ENCODE results near the gene GSTM2.

DNA sequence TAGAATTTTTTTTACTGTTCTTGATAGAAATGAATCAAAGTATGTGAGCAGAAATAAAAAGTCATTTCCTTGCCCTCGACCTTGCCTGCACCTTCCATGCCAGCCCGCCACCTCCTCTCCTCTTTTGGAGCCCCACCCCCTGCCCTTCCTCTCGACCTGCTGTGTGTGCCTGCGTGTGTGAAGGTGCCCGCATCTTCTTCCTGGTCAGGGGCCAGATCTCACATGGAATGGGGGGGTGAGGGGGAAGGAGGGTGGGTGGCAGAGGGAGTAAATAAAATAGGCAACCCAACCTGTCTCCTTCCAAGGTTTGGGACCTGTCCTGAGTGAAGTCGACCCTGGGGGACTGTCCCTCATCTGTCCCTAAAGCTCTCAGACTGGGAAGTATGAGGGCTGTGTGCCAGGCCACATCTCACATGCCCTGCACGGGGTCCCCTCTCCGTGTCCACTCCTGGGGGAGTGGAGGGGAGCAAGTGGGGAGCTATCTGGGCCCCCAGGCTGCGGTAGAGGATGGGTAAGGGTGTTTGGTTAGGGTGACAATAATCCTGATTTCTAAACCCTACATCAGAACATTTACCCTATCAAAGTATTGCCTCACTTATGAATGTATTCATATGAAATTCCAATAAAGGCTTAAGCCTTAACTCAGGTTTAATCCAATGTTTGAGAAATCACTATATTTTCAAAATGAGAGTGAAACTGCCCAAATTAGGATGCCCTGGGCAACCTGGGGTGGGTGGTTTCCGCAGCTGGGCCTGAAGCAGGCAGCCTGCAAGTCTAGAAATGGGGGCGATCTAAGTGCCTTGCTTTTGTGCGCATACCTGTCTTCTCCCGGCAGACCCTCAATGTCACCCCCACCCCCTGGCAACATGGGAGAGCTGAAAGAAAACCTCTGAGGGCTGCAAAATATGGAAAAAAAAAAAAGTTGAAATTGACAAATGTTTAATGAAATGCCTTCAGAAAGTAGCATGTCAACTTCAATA is 32.8 kb upstream of the GSTM2 start:
- TF ChIP-seq, protein P1, sequence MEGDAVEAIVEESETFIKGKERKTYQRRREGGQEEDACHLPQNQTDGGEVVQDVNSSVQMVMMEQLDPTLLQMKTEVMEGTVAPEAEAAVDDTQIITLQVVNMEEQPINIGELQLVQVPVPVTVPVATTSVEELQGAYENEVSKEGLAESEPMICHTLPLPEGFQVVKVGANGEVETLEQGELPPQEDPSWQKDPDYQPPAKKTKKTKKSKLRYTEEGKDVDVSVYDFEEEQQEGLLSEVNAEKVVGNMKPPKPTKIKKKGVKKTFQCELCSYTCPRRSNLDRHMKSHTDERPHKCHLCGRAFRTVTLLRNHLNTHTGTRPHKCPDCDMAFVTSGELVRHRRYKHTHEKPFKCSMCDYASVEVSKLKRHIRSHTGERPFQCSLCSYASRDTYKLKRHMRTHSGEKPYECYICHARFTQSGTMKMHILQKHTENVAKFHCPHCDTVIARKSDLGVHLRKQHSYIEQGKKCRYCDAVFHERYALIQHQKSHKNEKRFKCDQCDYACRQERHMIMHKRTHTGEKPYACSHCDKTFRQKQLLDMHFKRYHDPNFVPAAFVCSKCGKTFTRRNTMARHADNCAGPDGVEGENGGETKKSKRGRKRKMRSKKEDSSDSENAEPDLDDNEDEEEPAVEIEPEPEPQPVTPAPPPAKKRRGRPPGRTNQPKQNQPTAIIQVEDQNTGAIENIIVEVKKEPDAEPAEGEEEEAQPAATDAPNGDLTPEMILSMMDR (conservative IDR thresholded peaks at IDR 0.05): no peak
- TF ChIP-seq EZH2 (IDR thresholded peaks at IDR 0.05; ENCODE audit: low read depth): no peak
